Uterus (tissue), 2 donors: Measurements from ENCODE around the gene CARF.

Source experiments
- POLR2A ChIP-seq, 2 donors: fragments of 450-650 bp; IDR thresholded peaks; one replicate each; pipeline ENCODE4 v1.6.1; 2016; ENCODE audit warnings: antibody characterized with exemption in 2 of 2, mild to moderate bottlenecking in 1 of 2, moderate library complexity in 1 of 2
- TF ChIP-seq, protein P1 (sequence below), 4 experiments: fragments of 200-600 bp in 2 of 4; fragments of 450-650 bp in 2 of 4; sonication (generic) in 2 of 4; IDR thresholded peaks; one replicate each; pipeline ENCODE4 v1.5.1; 2016 to 2019; ENCODE audit warnings: antibody characterized with exemption in 4 of 4, mild to moderate bottlenecking in 2 of 4, moderate library complexity in 1 of 4

DNA sequence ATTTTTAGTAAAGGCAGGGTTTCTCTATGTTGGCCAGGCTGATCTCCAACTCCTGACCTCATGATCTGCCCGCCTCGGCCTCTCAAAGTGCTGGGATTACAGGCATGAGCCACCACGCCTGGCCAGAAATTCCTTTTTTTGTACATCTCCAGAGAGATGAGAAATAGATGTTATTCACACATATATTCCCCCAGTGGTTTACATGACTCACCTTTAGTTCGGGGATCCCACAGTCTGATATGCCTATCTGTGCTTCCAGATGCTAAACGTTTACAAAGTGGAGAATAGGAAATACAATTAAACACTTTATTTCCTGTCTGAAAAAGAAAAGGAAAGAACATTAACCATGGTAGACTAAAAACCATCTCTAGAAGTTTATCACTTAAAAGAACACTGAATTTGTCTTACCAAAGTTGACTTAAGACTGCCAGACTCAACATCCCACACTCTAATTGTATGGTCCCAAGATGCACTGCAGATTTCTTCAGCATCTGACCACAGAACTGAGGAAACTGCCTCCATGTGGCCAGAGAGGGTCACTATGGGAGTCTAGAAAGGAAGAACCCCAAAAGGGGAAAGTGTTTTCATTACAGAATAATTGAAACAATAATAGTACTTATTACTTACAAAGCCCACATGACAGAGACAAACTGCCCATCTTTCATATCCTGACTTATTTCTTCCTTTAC lies 27.9 kb upstream of the CARF start:
- TF ChIP-seq, protein P1, sequence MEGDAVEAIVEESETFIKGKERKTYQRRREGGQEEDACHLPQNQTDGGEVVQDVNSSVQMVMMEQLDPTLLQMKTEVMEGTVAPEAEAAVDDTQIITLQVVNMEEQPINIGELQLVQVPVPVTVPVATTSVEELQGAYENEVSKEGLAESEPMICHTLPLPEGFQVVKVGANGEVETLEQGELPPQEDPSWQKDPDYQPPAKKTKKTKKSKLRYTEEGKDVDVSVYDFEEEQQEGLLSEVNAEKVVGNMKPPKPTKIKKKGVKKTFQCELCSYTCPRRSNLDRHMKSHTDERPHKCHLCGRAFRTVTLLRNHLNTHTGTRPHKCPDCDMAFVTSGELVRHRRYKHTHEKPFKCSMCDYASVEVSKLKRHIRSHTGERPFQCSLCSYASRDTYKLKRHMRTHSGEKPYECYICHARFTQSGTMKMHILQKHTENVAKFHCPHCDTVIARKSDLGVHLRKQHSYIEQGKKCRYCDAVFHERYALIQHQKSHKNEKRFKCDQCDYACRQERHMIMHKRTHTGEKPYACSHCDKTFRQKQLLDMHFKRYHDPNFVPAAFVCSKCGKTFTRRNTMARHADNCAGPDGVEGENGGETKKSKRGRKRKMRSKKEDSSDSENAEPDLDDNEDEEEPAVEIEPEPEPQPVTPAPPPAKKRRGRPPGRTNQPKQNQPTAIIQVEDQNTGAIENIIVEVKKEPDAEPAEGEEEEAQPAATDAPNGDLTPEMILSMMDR (IDR thresholded peaks at IDR 0.05) = no peak
- no peak for TF ChIP-seq POLR2A (IDR thresholded peaks at IDR 0.05)
